ENCODE measurements around the gene EPC1.
"Not testable (repeated sequence)": the region's sequence is repeated elsewhere in the genome, so short reads cannot be mapped to it uniquely, and the experiment has no call there.

EPC1 gene

DNA sequence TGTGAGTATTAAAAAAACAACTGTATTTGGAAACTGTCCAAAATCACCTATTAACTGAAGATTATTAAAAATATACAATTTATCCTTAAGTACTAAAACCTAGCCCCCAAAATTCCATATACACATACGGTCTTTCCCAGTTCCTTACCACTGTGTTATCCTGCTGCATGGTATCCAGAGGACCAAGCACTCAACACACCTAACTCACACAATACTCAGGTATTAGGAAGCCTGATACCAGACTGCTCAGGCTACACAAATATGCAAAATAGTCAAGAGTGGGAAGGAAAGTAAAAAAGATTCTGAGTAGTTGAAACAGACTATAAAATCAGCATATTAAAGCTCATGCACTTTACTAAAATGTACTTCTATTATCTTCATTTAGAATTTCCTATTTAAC, 67.2 kb downstream of the EPC1 start:
- no peak for ATAC-seq

DNA sequence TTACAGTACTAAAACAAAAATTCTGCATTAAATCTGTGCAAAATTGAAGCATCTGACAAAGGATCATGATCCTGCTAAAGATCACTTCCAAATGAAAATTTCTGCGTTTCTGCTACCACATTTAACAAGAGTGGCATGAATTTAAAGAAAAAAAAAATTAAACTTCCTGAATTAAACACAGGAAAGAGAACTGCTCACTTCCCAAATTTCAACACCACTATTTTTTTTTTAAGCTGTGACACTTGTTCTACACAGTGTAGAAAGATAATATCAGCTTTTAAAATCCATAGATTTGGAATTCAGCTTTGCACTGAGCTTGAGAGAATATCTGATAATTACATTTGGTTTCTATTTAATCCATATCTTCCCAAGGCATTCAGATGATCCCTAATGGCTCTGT, 73.6 kb downstream of the EPC1 start:
- DNase-seq (no peak), ATAC-seq (no peak)

More for the DNA sequence above, 67.2 kb downstream of the EPC1 start:
- DNase-seq: no peak

DNA sequence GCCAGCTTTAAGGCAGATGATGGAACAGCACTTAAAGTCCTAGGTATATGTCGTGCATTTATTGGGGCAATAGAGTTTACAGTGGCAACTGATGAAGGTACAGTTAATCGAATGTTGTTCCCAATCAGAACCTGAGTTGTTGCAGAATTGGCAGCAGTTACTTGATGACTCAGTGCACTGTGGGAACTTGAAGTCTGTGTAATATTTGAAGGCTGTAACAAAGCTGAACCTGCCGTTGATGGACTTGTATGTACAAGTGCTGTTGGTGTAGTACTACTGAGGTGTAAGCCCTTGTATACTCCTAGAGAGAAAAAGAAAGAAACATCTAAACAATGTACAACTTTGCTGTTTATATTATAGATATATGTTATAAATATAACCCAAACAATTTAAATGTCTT, 75.3 kb downstream of the EPC1 start:
- no peak for ATAC-seq
- no peak for DNase-seq

DNA sequence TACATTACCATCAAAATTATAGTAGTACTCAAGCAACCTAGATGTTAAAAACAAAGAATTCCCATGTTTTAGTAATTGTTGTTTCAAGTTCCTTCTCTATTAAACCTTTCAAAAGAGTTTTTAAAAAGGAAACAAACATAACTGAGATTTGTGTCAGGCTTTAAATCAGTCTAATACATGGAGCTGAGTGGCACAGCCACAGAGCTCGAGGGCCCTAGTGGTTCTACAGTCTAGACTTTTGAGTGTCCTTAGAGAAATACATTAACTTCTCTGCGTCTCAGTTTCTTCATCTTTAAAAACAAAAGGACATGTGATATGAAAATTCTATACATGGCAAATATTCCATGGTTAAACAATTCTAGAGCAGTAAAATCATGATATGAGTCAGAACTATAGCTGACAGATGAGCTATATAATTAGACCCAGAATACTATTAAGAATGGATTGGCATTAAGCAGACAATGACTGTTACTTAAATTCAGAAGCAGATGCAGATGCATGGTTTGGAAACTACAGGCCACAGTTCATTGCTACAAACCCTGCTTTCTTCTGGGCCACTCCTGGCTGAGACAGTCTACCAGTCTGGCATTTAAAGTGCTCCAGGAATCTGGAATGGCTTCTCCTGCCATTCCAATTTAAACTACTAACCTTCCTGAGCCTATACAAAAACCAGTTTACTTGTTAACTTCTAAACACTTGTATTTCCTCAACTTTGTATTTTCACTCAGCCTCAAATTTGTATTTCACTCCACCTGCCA, 77.4 kb downstream of the EPC1 start:
- no peak for DNase-seq
- ATAC-seq: no peak

DNA sequence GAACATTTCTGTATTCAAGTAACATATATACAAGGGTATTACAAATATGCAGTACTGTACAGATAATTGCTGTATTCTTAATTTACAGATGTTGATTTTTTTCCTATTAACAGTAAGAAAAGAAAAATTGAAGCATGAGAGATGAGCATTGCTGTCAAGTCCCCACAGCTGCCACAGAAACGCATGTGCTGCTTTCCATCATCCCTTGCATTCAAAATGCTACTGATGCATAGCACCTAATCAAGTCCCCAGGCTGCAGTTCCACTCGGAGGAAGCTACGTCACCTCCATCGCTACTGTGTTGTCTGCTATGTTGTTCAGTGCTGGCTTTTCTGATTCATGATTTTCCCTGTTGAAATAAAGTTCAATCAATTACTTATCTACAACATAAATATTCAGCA, 78.2 kb downstream of the EPC1 start:
- DNase-seq (no peak), ATAC-seq (no peak)

DNA sequence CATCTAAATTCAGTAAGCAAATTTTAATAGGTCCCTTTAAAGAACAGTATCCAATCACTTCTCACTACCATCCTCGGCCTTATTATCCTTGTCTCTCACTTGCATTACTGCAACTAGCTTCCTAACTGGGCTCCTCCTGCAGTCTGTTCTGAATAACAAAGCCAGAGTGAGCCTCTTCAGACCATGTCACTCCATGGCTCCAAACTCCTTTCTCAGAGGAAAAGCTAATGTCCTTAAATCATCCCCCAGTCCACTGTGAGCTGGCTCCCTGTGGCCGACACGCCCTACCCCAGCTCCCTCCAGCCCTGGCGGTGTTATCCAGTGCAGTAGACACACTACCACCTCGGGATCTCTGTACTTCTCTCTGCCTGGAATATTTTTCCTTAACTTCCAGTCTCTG, 80.0 kb downstream of the EPC1 start:
- DNase-seq: no peak
- ATAC-seq: no peak

DNA sequence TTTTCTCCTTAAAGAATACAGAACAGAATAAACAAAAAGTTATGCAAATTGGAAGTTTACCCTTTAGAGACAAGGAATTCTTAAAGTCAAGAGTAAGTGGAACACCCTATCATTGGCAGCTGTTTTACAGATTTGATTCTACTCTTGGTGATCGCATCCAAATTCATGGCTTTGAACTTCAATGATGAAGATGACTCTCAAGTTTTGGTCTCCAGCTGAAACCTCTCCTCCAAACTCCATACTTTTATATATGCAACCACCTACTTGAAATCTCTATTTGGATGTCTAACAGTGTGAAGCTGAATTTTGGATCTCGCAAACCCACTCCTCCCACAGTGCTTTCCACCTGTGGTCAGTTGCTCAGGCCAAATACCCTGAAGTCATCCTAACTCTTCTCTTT, 80.4 kb downstream of the EPC1 start:
- no peak for ATAC-seq
- no peak for DNase-seq

DNA sequence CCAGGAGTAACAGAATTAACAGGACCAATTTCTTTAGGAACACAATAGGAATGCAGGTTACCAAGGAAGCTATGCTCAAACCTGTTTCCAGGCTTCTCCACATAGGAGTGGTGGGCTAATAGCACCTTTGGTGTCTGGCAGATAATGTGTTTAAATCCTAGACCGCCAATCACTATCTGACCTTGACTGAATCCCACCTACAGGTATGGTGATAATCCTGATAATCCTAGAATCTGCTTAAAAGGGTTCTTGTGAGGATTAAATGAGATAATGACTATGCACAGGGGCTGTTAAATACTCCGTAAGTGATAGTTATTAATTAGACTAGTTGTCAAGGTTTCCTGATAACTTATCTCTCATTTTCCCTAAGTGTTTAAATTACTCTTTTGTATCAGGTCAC, 81.2 kb downstream of the EPC1 start:
- ATAC-seq: no peak
- DNase-seq: no peak

DNA sequence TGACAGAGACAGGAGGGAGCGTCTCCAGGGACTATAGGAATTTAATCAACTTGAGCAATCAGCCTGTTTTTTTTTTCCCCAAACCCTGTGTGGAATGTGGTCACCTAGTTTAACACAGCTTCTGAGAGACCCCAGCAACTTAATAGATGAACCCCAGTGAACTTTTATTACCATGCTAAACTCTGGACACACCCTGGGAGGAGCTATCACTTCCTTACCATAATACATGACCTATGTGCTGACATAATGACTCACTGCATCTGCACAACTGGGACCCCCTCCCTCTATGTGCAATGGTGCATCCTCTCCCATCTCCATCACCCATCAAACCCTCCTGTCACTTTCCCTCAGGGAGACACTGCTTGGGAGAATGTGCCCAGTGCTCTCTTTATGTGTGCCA, 83.7 kb downstream of the EPC1 start:
- ATAC-seq (peak; percentile 46), DNase-seq (no peak)

DNA sequence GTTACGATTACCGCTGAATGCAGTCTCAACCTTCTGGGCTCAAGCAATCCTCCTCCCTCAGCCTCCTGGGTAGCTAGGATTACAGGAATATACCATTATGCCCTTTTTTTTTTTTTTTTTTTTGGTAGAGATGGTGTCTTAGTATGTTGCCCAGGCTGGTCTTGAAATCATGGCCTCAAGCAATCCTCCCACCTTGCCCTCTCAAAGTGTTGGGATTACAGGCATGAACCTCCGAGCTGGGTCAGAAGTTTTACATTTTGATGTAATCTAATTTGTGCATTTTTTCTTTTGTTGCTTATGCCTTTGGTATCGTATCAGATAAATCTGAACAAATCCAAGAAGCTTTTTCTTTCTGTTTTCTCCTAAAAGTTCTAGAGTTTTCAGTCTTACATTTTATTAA, 87.4 kb downstream of the EPC1 start:
- no peak for ATAC-seq
- no peak for DNase-seq

DNA sequence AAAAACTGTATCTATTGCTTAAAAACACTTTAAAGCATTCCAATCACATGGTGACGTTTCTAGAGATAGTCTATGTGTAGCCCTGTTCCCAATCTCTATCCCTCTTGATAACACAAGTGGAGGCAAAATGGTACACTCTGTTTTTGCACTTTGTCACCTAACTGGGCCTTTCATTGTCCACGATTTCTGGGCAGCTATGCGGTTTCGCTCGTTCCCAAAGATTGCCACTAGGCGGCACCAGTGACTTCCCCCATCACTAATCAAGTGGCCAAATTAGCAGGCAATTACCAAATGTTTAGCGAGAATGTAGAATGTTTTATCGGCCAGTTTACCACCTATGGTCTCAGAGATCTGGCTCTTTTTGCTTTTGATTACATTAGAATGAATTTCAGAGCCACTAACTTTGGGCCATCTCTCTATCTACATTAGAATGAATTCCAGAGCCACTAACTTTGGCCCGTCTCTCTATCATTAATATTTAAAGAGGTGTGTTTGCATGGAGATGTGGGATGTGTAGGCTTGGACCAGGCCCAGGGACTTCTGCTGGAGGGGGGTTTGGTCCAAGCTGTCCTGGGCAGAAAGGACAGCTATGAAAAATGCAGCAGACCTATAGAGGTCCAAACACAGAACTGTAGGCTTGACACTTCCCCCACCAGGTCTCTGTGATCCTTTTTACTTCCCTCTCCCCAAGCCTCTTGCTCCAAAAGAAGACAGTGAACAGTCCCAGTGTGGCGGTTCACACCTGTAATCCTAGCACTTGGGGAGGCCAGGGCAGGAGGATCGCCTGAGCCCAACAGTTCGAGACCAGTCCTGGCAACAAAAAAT, 90.1 kb downstream of the EPC1 start:
- ATAC-seq: peak; percentile 38
- DNase-seq: peak; percentile 73

DNA sequence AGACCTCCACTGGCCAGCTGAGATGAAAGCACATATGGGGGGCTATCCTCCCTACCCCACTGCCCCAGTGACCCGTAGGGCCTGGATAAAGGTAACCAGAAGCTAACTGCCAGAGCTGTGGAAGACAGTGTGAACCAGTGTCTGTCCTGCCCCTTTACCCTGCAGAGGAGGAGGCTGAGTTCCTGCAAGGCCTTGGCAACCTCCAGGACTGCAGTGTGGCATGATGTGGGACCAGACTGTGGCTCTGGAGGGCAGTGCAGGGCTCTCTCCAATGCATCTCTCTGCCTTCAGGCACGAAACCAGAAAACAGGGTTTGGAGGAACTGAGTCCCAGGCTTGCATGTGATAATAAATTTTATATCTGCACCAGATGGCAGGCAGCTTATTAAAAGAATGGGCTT, 93.1 kb downstream of the EPC1 start:
- DNase-seq: no peak
- ATAC-seq: no peak

DNA sequence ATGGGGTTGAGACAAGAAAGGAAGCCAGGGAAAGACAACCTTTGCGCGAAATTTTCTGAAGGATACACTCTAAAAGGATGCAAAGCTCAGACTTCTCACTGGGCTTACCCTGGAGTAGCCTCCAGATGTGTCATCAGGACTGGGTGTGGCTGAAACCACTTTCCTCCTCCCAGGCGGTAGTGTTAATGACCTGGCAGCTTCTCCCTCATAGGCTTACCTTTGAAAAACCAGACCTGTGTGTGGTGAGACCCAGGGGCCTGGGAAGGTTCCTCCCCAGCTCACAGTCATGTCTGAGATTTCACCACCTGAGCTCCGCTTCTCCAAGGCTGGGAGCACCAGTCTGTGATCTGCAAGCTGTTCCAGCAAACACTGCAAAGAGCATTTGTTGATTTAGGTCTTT, 93.7 kb downstream of the EPC1 start:
- DNase-seq: no peak
- ATAC-seq: peak; percentile 45

DNA sequence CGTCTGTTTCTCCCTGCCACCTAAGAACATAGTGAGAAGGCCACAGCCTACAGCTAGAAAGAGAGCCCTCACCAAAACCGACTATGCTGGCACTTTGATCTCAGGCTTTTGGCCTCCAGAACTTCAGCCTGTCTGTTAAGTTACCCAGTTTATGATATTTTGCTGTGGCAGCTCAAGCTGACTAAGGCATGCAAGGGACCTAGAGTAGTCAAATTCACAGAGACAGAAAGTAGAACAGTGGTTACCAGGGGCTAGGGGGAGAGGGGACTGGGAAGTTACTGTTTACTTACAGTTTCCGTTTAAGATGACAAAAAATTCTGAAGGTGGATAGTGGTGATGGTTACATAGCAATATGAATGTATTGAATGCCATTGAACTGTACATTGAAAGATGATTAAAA, 96.5 kb downstream of the EPC1 start:
- peak; percentile 93 for ATAC-seq
- not testable (repeated sequence) for DNase-seq

DNA sequence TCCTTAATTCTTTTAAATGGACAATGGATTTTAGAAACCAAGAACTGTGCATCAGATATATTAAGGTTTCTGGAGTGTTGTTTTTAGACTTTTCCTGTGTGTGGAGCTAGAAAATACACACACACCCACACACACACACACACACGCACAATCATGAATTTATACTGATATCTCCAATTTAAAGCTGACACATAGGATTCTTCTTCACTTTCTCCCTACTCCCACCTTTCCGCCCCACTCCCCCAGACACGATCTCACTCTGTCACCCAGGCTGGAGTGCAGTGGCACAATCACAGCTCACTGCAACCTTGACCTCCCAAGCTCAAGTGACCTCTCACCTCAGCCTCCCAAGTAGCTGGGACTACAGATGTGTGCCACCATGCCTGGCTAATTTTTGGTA, 100.3 kb downstream of the EPC1 start:
- DNase-seq (no peak), ATAC-seq (no peak)

DNA sequence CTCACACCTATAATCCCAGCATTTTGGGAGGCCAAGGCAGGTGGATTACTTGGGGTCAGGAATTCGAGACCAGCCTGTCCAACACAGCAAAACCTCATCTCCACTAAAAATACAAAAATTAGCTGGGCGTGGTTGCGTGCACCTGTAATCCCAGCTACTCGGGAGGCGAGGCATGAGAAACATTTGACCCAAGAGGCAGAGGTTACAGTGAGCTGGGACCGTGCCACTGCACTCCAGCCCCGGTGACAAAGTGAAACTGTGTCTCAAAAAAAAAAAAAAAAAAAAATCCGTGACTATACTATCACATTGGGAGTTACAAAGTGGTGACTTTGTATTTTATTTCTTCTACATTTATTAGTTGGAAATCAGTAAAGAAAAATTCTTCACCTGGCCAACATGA, 101.2 kb downstream of the EPC1 start:
- DNase-seq: no peak
- ATAC-seq: no peak

DNA sequence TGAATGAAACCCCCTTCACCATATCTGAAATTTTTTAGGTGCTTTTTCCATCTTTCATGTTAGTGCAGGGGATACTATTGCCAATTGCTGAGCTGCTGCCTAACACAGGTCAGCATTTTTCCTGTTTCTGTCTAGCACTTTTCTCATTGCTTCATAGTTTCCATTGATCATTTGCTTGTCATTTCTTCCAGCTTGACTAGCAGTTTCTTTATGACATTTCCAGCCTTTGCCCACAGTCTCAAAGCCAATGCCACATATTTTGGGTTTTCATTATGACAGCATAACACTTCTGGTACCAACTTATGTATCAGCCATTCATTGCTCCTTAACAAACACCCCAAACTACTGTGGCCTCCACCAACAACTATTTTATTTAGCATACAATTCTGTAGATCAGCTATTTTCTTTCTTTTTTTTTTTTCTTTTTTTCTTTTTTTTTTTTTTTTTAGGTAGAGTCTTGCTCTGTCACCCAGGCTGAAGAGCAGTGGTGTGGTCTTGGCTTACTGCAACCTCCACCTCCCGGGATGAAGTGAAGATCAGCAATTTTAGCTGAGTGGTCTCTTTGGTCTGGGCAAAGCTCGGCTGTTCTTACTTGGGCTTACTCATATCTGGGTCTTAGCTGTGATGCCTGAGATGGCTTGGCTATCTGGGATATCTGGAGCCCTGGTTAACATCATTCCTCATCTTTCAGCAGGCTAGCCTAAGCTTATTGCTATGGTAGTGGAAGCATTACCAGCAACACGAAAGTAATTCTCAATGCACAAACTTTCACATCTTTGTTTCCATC, 102.3 kb downstream of the EPC1 start:
- ATAC-seq (peak; percentile 97), DNase-seq (no peak)

DNA sequence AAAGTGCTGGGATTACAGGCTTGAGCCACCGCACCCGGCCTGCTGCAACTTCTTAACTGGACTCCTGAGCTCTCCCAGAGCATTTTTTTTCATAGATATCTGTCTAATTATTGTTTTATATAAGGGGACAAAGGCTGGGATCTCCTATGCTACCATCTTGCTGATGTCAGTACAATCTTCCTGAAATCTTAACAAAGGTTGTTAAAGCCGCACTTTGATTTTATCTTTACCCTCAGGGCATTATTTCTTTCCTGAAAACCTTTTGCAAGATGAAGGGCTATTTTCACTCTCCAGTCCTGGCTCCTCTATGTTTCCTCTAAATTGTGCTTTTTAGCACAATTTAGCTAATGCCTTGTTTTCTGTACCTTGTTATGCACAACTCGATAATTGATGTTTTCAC, 102.9 kb downstream of the EPC1 start:
- DNase-seq (no peak), ATAC-seq (no peak)

DNA sequence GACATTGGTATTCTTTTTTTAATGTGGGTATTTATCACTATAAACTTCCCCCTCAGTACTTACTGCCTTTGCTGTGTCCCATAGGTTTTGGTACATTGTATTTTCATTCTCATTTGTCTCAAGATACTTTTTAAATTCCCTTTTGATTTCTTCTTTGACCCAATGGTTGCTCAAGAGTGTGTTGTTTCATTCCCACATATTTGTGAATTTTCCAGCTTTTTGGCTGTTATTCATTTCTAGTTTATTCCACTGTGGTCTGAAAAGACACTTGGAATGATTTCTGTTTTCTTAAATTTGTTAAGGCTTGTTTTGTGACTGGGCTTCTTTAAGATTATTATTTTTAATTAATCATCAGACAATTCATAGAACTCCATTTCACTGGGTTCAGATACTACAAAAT, 105.0 kb downstream of the EPC1 start:
- DNase-seq: no peak
- no peak for ATAC-seq

DNA sequence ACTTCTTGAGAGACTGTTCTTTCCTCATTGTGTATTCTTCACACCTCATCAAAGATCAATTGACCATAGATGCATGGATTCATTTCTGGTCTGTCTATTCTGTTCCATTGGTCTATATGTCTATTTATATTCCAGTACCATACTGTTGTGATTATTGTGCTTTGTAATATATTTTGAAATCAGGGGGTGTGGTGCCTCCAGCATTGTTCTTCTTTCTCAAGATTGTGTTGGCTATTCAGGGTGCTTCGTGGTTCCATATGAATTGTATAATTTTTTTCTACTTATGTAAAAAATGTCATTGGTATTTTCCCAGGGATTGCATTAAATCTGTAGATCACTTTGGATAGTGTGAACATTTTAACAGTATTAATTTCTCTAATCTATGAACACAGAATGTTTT, 106.5 kb downstream of the EPC1 start:
- ATAC-seq (no peak), DNase-seq (no peak)

DNA sequence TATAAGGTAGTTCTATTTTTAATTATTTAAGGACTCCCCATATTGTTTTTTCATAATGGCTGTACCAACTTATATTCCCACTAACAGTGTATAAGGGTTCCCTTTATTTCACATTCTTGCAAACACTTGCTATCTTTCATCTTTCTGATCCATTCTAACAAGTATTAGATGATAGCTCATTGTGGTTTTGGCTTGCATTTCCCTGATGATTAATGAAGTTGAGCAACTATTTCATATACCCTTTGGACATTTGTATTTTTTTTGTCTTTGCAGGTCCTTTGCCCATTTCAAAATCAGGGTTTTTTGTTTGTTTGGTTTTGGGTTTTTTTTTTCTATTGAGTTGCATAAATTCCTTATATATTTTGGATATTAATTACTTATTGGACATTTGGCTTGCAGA, 107.2 kb downstream of the EPC1 start:
- no peak for ATAC-seq

DNA sequence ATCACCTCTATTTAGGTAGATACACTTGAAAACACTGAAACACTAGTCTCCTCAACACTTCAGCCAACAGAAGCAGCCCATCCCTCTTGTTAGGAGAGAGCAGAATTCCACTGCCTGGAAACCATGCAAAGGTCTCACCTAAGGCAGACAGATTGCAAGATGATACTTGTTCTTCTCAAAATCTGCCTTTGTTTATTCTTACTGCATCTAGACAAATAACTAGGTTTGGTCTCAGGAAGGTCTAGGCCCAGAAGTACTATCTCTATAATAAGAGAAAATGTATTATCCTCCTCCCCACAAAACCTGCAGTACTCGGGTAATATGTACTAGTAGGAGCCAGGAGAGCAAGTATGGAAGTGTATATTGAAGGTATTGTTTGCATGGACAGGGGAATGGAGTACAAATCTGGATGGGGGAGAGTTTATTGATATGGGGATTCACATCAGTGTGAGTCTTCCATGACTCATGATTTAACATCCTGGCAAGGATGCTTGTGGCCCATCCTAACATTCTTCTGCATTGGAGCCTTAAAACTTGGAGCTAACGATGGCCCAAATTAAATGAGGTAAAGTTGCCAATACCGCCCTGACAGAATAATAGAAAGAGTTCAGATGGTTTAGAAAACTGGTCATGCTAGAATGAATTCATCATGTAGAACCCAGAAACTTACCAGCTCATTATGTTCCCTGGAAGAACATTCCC, 109.2 kb downstream of the EPC1 start:
- ATAC-seq: no peak
- DNase-seq: no peak

More for the DNA sequence above, 107.2 kb downstream of the EPC1 start:
- no peak for DNase-seq

Measured in stimulated activated naive CD8-positive, alpha-beta T cell treated with anti-CD3 and anti-CD28 coated beads, Interleukin-15, Interleukin-2, amounts not matched to agents 100 U/mL and 50 U/mL, for 24 hours (primary cell).